HG03135 (cell line): ENCODE data around the gene BAIAP2.
"Not testable (repeated sequence)": the region's sequence is repeated elsewhere in the genome, so short reads cannot be mapped to it uniquely, and the experiment has no call there.

Experiments used
- ATAC-seq: cut with Tn5 transposase; IDR thresholded peaks from one replicate; pipeline ENCODE4 v1.9.1; 2021; ENCODE audit warnings: mild to moderate bottlenecking, moderate library complexity; ENCODE audit not compliant: unreplicated experiment

BAIAP2 gene

DNA sequence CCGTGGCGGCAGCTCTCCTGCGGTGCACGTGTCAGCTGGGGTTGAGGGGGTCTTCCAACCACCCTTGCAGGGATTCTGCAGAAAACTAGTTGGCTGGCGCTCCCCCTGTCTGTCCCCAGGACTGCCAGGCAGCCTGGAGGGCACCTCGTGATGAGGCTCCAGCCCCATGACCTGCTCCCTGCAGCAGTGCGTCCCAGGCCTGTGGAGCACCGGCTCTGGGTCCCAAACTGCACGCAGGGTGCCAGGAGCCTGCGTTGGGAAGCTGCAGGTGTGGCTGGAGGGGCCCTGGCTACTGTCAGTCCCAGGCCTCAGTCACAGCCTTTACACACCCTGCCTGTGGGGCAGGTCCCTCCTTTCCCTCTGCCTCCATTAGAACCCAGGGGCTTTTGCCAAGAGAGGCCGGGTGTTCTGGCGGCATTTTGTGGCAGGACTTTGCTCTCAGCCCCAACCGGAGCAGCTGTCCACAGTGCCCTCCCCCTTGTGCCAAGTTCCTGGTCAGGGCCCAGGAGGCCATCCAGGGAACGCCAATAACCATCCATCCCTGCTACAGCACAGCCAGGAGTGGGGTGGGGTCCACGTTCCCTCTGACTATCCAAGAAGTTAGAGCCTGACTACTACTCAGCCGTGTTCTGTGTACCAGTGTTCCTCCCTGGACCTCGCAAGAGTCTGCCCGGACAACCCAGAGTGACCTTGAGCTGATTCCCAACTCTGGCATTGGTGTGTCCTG, 34.2 kb upstream of the BAIAP2 start:
- ATAC-seq, result no peak

DNA sequence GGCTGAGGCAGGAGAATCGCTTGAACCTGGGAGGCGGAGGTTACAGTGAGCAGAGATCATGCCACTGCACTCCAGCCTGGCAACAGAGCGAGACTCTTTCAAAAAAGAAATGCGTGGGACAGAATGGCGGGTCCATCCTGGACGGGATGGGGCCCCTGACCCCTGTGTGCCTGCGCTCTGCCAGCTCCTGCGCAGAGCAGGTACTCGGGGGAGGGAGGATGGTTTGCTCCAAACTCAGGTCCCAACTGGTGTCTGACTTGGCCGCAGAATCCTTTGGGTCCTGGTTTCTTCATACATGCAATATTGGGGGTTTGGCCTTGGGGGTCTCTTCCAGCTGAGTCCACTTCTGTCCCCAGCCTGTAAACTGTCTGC, 33.0 kb upstream of the BAIAP2 start:
- ATAC-seq, result no peak

DNA sequence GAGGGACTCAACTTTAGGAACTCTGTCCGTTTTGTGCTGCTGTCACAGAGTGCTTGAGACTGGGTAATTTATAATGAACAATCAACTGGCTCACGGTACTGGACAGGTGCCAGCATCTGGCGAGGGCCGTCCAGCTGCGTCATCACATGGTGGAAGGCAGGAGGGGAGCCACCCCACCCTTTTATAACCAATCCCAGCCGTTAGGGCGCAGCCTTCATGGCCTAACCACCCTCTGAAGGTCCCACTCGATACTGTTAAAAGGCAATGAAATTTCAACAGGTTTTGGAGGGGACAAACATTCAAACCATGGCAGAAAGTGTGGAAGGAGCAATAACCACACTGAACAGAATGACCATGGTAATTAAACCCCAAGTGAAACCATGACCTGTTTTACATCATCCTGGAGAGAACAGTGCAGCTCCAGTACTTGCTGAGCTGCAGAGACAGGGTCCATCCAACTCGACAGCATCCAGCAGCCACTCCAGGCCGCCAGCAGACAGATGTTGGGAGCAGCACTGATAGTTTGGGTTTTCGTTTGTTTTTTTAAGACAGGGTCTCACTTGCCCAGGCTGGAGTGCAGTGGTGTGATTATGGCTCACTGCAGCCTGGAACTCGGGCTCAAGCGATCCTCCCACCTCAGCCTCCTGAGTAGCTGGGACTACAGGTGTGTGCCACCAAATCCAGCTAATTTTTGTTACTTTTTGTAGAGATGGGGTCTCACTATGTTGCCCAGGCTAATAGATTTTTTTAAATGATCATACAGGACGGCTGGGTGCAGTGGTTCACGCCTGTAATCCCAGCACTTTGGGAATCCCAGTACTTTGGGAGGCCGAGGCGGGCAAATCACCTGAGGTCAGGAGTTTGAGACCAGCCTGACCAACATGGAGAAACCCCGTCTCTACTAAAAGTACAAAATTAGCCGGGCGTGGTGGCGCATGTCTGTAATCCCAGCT, 32.3 kb upstream of the BAIAP2 start:
- no peak for ATAC-seq

DNA sequence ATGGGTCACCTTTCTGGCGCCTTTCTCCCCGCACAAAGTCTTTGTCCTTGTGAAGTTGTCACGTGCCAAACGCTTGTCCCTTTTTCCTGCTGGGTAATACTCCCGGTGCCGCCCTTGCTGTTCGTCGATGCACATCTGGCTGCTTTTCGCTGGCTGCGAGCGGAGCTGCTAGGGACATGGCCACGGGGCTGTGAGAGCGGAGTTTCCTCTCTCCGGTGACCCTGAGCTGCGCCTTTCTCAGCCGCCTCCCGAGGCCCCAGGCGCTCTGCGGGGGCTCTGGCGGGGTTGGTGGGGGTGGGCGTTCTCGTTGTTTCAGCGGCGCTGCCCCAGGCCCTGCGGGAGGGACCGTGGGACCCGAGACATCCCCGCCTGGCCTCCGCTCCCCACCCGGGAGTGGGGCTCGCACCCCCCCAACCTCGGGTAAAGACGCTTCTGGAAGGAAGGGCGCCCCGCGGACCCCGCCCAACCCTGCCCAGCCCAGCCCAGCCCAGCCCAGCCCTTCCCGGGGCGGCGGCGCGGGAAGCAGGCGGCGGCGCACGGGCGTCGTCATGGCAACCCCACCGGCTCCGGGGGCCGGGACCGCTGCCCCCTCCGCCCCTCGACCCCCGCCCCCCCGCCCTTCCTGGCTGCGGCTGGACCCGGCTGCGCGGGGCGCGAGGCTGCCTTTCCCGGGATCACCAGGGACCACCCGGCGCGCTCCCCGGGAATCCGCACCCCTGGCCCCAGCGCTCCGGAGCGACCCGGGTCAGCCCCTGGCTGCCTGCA, 31.1 kb upstream of the BAIAP2 start:
- no peak for ATAC-seq

DNA sequence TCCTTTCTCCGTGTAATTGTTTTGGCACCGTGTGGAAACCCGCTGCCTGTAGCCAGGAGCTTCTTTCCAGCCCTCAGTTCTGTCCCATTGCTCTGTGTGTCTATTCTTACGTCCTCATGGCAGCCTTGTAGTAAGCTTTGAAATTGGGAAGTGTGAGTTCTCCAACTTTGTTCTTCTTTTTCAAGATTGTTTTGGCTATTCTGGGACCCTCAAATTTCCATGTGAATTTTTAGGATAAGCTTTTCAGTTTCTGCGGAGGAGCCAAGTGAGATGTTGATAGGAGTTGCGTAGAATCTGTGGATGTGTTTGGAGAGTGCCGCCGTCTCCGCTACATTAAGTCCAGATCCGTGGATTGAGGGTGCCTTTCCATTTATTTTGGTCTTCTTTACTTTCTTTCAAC, 28.1 kb upstream of the BAIAP2 start:
- ATAC-seq, result no peak

GRCh38 chr17:81008140-81008539, 26.8 kb upstream of the BAIAP2 start:
- ATAC-seq, result no peak

GRCh38 chr17:81009136-81009535, 25.8 kb upstream of the BAIAP2 start:
- no peak for ATAC-seq

GRCh38 chr17:81010935-81011334, 24.0 kb upstream of the BAIAP2 start:
- no peak for ATAC-seq

DNA sequence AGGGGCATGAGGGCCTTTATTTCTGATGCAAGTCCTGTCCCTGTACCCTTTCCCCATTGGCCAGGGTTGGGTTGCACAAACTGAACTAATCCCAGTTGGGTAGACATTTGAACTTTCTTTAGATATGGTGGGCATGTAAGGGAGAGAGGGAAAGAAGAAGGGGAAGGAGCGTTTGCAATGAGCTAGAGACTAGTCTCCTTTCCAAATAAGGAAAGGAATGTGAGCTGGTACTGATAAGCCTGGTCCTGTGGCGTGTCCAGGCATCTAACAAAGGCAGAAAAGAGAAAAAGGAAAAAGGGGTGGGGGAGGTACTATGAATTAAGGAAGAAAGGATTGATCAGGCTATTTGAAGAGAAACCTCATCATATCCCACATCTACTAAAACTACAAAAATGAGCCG, 23.0 kb upstream of the BAIAP2 start:
- no peak for ATAC-seq

GRCh38 chr17:81012574-81013447, 22.1 kb upstream of the BAIAP2 start:
- ATAC-seq, result no peak

DNA sequence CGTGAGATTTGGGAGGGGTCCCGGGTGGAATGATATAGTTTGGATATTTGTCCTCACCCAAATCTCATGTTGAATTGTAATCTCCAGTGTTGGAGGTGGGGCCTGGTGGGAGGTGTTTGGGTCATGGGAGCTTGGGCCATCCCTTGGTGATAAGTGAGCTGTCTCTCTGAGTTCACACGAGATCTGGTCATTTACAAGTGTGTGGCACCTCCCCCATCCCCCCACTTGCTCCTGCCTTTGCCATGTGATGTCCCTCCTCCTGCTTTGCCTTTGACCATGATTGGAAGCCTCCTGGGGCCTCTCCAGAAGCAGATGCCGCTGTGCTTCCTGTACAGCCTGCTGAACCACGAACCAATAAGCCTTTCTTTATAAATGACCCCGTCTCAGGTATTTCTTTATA, 21.3 kb upstream of the BAIAP2 start:
- no peak for ATAC-seq

- ATAC-seq, result no peak
These were observed 19.8 kb upstream of the BAIAP2 start for GRCh38 chr17:81015136-81015535.

GRCh38 chr17:81016575-81016974, 18.4 kb upstream of the BAIAP2 start:
- ATAC-seq, result no peak

DNA sequence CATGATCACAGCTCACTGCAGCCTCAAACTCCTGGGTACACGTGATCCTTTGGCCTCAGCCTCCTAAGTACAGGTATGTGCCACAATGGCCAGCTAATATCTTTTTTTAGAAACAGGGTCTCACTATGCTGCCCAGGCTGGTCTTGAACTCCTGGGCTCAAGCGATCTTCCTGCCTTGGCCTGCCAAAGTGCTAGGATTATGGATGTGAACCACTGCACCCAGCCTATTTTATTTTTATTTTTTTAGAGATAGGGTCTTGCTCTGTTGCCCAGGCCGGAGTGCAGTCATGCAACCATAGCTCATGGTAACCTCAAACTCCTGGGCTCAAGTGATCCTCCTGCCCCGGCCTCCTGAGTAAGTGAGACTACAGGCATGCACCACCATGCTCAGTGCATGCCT, 17.6 kb upstream of the BAIAP2 start:
- not testable (repeated sequence) for ATAC-seq

DNA sequence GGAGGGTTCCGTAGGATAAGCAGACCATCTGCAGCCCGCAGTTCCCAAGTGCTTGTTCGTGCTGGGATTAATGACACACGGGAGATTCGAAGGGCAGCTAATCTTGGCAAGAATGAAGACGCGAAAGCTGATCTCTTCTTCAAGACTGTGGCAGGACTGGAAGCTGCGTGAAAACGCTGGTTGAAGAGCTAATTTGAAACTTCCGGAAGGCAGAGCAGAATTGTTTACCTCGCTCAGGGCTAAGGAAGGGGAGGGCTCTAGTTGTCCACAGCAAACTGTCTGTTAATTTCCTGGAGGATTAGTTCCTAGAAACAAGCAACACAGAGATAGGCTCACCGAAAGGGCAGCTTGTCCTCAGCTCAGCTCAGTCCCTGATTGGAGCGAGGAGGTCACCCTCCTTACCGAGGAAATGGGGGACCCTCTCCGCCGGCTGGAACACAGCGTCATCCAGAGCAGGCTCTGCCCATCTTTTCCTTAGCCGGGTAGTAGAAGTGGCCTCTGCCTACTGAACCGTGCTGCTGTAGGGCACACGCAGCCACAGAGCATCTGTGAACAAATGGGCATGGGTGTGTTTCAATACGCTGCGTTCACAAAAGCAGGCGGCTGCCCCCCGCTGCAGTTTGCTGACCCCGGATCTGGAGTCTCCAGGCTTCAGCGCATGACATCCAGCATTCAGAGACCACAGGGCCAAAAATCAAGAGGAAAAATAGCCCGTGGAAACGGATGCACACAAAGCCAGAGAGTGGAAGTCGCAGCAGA, 16.7 kb upstream of the BAIAP2 start:
- ATAC-seq, result no peak

- no peak for ATAC-seq
These were observed 15.1 kb upstream of the BAIAP2 start for GRCh38 chr17:81019563-81020442.

- no peak for ATAC-seq
These were observed 14.5 kb upstream of the BAIAP2 start for GRCh38 chr17:81020443-81020766.

- ATAC-seq, result no peak
These were observed 14.0 kb upstream of the BAIAP2 start for GRCh38 chr17:81020767-81021497.
